Kidney epithelial cell (primary cell): ENCODE measurements around the gene TRAPPC5. TPM values are rescaled to one million over a fixed set of nuclear protein-coding genes. Genes with fewer than 3 reads are reported as not detected.

Experiments used
- DNase-seq: peaks from one replicate; pipeline ENCODE4 v3.0.0-alpha.2; 2010; ENCODE audit warnings: low read depth
- H3K27me3 ChIP-seq: 2 replicates; pipeline ENCODE4 v1.6.0; 2011; ENCODE audit warnings: low read length; ENCODE audit not compliant: control insufficient read depth, insufficient read depth
- H3K36me3 ChIP-seq: 2 replicates; pipeline ENCODE4 v1.5.1; 2011; ENCODE audit warnings: low read length; ENCODE audit not compliant: control insufficient read depth, insufficient read depth
- H3K4me3 ChIP-seq: 2 replicates; pipeline ENCODE4 v1.5.1; 2011; ENCODE audit warnings: low read depth, mild to moderate bottlenecking, control low read depth, low read length
- total RNA-seq: library from RNA; depleted of rRNA; stranded (reverse); fragments of >200 nt; gene quantifications from 2 replicates; pipeline ENCODE4 v1.2.3, GENCODE V29; 2015
- TF ChIP-seq, protein P1 (sequence below): IDR thresholded peaks from 2 replicates; pipeline ENCODE4 v1.5.1; 2011; ENCODE audit warnings: mild to moderate bottlenecking, moderate library complexity, low read length, control low read depth, inconsistent platforms; ENCODE audit not compliant: insufficient read depth, poor library complexity, severe bottlenecking

Gene TRAPPC5
- total RNA-seq, 1 donor from 2014 or later, result 117 TPM

- TF ChIP-seq, protein P1, sequence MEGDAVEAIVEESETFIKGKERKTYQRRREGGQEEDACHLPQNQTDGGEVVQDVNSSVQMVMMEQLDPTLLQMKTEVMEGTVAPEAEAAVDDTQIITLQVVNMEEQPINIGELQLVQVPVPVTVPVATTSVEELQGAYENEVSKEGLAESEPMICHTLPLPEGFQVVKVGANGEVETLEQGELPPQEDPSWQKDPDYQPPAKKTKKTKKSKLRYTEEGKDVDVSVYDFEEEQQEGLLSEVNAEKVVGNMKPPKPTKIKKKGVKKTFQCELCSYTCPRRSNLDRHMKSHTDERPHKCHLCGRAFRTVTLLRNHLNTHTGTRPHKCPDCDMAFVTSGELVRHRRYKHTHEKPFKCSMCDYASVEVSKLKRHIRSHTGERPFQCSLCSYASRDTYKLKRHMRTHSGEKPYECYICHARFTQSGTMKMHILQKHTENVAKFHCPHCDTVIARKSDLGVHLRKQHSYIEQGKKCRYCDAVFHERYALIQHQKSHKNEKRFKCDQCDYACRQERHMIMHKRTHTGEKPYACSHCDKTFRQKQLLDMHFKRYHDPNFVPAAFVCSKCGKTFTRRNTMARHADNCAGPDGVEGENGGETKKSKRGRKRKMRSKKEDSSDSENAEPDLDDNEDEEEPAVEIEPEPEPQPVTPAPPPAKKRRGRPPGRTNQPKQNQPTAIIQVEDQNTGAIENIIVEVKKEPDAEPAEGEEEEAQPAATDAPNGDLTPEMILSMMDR, result no peak
- no peak overlapping the region for H3K4me3 ChIP-seq
- H3K36me3 ChIP-seq, result no peaks in the 10 kb centered on the region
- peaks cover 26% of the 10 kb centered on the region for H3K27me3 ChIP-seq
- DNase-seq, result no peak
These were observed 11.0 kb upstream of the TRAPPC5 start for GRCh38 chr19:7669641-7670040.

GRCh38 chr19:7670150-7670783 lies 10.4 kb upstream of the TRAPPC5 start:
- no peaks in the 10 kb centered on the region for H3K36me3 ChIP-seq
- DNase-seq, result no peak
- TF ChIP-seq, protein P1, result no peak
- H3K27me3 ChIP-seq, result peaks cover 26% of the 10 kb centered on the region
- no peak overlapping the region for H3K4me3 ChIP-seq

GRCh38 chr19:7670790-7671189 lies 9.8 kb upstream of the TRAPPC5 start:
- DNase-seq, result no peak
- Histone ChIP-seq H3K4me3 (no peak overlapping the region), H3K27me3 (peaks cover 26% of the 10 kb centered on the region), H3K36me3 (no peaks in the 10 kb centered on the region)
- TF ChIP-seq, protein P1, result no peak

- H3K36me3 ChIP-seq, result no peaks in the 10 kb centered on the region
- no peak overlapping the region for H3K4me3 ChIP-seq
- no peak for DNase-seq
- TF ChIP-seq, protein P1, result no peak
- H3K27me3 ChIP-seq, result peaks cover 28% of the 10 kb centered on the region
These were observed 8.1 kb upstream of the TRAPPC5 start for GRCh38 chr19:7672522-7672921.

GRCh38 chr19:7674010-7675005 lies 6.3 kb upstream of the TRAPPC5 start:
- TF ChIP-seq, protein P1, result no peak
- no peak for DNase-seq
- peaks cover 37% of the 10 kb centered on the region for H3K27me3 ChIP-seq
- H3K36me3 ChIP-seq, result no peaks in the 10 kb centered on the region
- H3K4me3 ChIP-seq, result no peak overlapping the region
